ENCODE measurements around the gene FBXL7.

The FBXL7 gene

DNA sequence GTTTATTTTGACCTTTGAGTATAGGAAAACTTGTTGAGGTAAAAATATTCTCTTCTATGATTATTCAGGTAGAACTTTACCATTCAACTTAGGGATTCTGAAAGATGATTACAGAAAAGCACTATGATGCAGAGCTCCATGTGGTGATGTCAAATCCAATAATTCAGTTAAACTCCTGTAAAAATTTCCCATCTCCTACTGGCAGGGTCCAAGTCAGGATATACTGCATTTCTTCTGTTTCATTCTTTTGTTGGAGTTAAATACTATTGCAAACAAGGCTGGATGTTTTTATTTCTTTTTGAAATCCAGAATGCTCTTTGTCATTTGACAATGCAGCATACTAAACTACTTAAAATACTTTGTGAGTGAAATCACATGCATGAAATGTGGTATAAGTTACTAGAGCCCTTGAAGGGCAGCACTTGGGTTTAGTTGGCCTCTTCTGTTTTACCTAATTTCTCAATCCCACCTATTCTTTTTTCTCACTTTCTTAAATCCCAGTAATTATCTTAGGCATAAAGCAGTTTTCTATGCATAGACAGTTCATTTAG, 204.5 kb downstream of the FBXL7 start:
- TF ChIP-seq TEAD4 (IDR thresholded peaks at IDR 0.05) (no peak), EGR1 (IDR thresholded peaks at IDR 0.05) (no peak), NFIC (IDR thresholded peaks at IDR 0.05) (no peak), CEBPB (IDR thresholded peaks at IDR 0.05) (no peak), TAF1 (IDR thresholded peaks at IDR 0.05; ENCODE audit: low read depth) (no peak), YY1 (IDR thresholded peaks at IDR 0.05; ENCODE audit: low read depth) (no peak), ZBTB7A (IDR thresholded peaks at IDR 0.05; ENCODE audit: low read depth) (no peak), TCF12 (IDR thresholded peaks at IDR 0.05; ENCODE audit: low read depth) (no peak), RAD21 (IDR thresholded peaks at IDR 0.05; ENCODE audit: low read depth) (no peak), FOXM1 (IDR thresholded peaks at IDR 0.05; ENCODE audit: borderline replicate concordance, low read depth) (no peak), CREB1 (IDR thresholded peaks at IDR 0.05; ENCODE audit: low read depth) (no peak), EP300 (IDR thresholded peaks at IDR 0.05; ENCODE audit: borderline replicate concordance) (no peak)
- TF ChIP-seq, protein P1, sequence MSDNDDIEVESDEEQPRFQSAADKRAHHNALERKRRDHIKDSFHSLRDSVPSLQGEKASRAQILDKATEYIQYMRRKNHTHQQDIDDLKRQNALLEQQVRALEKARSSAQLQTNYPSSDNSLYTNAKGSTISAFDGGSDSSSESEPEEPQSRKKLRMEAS (IDR thresholded peaks at IDR 0.05): no peak
- TF ChIP-seq, protein P2, sequence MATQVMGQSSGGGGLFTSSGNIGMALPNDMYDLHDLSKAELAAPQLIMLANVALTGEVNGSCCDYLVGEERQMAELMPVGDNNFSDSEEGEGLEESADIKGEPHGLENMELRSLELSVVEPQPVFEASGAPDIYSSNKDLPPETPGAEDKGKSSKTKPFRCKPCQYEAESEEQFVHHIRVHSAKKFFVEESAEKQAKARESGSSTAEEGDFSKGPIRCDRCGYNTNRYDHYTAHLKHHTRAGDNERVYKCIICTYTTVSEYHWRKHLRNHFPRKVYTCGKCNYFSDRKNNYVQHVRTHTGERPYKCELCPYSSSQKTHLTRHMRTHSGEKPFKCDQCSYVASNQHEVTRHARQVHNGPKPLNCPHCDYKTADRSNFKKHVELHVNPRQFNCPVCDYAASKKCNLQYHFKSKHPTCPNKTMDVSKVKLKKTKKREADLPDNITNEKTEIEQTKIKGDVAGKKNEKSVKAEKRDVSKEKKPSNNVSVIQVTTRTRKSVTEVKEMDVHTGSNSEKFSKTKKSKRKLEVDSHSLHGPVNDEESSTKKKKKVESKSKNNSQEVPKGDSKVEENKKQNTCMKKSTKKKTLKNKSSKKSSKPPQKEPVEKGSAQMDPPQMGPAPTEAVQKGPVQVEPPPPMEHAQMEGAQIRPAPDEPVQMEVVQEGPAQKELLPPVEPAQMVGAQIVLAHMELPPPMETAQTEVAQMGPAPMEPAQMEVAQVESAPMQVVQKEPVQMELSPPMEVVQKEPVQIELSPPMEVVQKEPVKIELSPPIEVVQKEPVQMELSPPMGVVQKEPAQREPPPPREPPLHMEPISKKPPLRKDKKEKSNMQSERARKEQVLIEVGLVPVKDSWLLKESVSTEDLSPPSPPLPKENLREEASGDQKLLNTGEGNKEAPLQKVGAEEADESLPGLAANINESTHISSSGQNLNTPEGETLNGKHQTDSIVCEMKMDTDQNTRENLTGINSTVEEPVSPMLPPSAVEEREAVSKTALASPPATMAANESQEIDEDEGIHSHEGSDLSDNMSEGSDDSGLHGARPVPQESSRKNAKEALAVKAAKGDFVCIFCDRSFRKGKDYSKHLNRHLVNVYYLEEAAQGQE (IDR thresholded peaks at IDR 0.05; ENCODE audit: low read depth): no peak
- TF ChIP-seq, protein P3, sequence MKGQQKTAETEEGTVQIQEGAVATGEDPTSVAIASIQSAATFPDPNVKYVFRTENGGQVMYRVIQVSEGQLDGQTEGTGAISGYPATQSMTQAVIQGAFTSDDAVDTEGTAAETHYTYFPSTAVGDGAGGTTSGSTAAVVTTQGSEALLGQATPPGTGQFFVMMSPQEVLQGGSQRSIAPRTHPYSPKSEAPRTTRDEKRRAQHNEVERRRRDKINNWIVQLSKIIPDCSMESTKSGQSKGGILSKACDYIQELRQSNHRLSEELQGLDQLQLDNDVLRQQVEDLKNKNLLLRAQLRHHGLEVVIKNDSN (IDR thresholded peaks at IDR 0.05): no peak

DNA sequence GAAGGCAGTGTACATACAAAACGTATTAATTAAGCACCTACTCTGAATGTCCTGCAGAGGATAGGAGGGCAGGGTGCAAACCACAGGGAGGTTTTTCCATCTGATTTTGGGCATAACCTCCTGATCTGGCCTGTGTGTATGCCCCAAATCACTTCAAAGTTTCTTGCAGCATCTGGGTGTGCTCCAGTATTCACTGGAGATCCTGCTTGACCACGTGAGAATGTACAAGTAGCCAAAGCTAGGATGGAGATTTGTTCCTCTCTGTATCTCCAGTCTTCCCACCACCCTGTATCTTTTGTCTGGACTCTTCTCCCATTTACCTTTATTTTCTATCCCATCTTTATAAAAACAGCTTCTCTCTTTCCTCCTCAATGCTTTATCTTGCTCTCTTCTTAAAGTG, 207.7 kb downstream of the FBXL7 start:
- no peak for TF ChIP-seq NFIC (IDR thresholded peaks at IDR 0.05)
- TF ChIP-seq CREB1 (IDR thresholded peaks at IDR 0.05; ENCODE audit: low read depth): no peak
- no peak for TF ChIP-seq TAF1 (IDR thresholded peaks at IDR 0.05; ENCODE audit: low read depth)
- no peak for TF ChIP-seq TCF12 (IDR thresholded peaks at IDR 0.05; ENCODE audit: low read depth)
- TF ChIP-seq CEBPB (IDR thresholded peaks at IDR 0.05): no peak
- no peak for TF ChIP-seq EP300 (IDR thresholded peaks at IDR 0.05; ENCODE audit: borderline replicate concordance)
- no peak for TF ChIP-seq TEAD4 (IDR thresholded peaks at IDR 0.05)
- TF ChIP-seq RAD21 (IDR thresholded peaks at IDR 0.05; ENCODE audit: low read depth): no peak

DNA sequence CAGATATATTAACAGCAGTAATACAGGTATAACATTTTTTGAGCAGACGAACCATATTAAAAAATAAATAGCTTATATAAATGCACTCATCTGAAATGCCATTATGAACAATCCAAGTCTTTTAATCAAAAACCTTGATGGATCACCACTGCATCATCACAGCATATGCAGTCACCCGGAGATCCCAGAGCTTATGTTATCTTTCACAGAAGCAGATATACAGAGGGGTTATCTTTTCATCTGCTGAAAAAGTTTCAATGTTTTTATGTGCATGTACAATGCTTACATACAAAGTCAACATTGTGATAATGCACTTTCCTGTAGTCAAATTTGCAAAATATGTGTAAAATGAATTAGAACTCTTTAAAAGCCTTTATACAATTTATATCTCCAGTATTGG, 211.9 kb downstream of the FBXL7 start:
- TF ChIP-seq EP300 (IDR thresholded peaks at IDR 0.05; ENCODE audit: borderline replicate concordance): no peak
- TF ChIP-seq FOXM1 (IDR thresholded peaks at IDR 0.05; ENCODE audit: borderline replicate concordance, low read depth): no peak
- no peak for TF ChIP-seq CREB1 (IDR thresholded peaks at IDR 0.05; ENCODE audit: low read depth)
- TF ChIP-seq NFIC (IDR thresholded peaks at IDR 0.05): no peak
- no peak for TF ChIP-seq CEBPB (IDR thresholded peaks at IDR 0.05)
- TF ChIP-seq EGR1 (IDR thresholded peaks at IDR 0.05): no peak
- no peak for TF ChIP-seq TCF12 (IDR thresholded peaks at IDR 0.05; ENCODE audit: low read depth)
- TF ChIP-seq YY1 (IDR thresholded peaks at IDR 0.05; ENCODE audit: low read depth): no peak
- TF ChIP-seq, protein P3 (IDR thresholded peaks at IDR 0.05): no peak
- TF ChIP-seq TAF1 (IDR thresholded peaks at IDR 0.05; ENCODE audit: low read depth): no peak
- no peak for TF ChIP-seq TEAD4 (IDR thresholded peaks at IDR 0.05)
- TF ChIP-seq, protein P2 (IDR thresholded peaks at IDR 0.05; ENCODE audit: low read depth): no peak

DNA sequence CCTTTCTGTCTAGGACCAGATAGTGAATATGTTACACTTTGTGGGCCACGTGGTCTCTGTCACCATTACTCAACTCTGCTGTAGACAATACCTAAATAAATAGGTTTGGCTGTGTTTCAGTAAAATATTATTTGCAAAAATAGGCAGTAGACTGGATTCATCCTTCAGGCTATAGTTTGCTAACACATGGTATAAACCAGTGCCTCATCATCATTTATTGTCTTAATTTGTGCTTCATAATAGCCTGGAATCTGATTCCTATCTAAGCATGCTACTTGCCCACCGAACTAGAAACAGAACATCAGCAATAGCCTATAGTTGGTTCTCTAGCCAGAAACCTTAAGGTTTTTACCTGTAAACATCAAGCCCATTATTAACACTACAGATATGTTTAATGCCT, 215.6 kb downstream of the FBXL7 start:
- TF ChIP-seq EP300 (IDR thresholded peaks at IDR 0.05; ENCODE audit: borderline replicate concordance) (no peak), RAD21 (IDR thresholded peaks at IDR 0.05; ENCODE audit: low read depth) (no peak), CREB1 (IDR thresholded peaks at IDR 0.05; ENCODE audit: low read depth) (no peak), EGR1 (IDR thresholded peaks at IDR 0.05) (no peak), CEBPB (IDR thresholded peaks at IDR 0.05) (no peak)
- TF ChIP-seq, protein P2 (IDR thresholded peaks at IDR 0.05; ENCODE audit: low read depth): no peak
- TF ChIP-seq, protein P1 (IDR thresholded peaks at IDR 0.05): no peak

Data from Ishikawa (cell line).